NB4 (cell line): ENCODE results near the gene TOP1.

Experiments
- MAX ChIP-seq: IDR thresholded peaks from 2 replicates; pipeline ENCODE4 v1.6.1; 2011; ENCODE audit warnings: low read depth, low read length
- POLR2A ChIP-seq: IDR thresholded peaks from 2 replicates; pipeline ENCODE4 v1.6.1; 2011; ENCODE audit warnings: mild to moderate bottlenecking; ENCODE audit not compliant: insufficient read length; ENCODE audit errors: extremely low read depth
- TF ChIP-seq, protein P1 (sequence below): IDR thresholded peaks from one replicate; pipeline ENCODE4 v1.5.1; 2012; ENCODE audit warnings: low read depth, low read length

GRCh38 chr20:41163821-41164220, 135.2 kb downstream of the TOP1 start:
- no peak for TF ChIP-seq MAX
- TF ChIP-seq, protein P1, sequence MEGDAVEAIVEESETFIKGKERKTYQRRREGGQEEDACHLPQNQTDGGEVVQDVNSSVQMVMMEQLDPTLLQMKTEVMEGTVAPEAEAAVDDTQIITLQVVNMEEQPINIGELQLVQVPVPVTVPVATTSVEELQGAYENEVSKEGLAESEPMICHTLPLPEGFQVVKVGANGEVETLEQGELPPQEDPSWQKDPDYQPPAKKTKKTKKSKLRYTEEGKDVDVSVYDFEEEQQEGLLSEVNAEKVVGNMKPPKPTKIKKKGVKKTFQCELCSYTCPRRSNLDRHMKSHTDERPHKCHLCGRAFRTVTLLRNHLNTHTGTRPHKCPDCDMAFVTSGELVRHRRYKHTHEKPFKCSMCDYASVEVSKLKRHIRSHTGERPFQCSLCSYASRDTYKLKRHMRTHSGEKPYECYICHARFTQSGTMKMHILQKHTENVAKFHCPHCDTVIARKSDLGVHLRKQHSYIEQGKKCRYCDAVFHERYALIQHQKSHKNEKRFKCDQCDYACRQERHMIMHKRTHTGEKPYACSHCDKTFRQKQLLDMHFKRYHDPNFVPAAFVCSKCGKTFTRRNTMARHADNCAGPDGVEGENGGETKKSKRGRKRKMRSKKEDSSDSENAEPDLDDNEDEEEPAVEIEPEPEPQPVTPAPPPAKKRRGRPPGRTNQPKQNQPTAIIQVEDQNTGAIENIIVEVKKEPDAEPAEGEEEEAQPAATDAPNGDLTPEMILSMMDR: no peak
- no peak for TF ChIP-seq POLR2A
